ENCODE measurements around the gene PREX1. TPM values are rescaled to one million over a fixed set of nuclear protein-coding genes. Genes with fewer than 3 reads are reported as not detected.

PREX1 gene
- total RNA-seq, 2 experiments from 2014 or later: 20.7 to 25.3 TPM

DNA sequence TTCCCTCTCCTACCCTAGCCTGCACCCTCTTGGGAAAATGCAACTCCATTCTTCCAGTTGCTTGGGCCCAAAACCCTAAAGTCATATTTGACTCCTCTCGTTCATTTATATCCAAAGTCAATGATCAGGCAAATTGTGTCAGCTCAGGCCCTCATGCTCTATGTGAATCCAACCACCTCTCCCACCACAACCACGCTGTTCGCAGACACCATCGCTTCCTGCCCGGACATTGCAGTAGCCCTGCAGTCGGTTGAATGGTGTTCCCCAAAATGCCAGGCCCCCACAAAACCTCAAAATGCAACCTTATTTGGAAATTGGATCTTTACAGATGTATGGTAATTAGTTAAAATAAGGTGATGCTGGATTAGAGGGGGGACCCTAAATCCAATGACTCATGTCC lies 98.3 kb downstream of the PREX1 start:
- CTCF ChIA-PET (ENCODE audit: unreplicated experiment): no interaction called here
- Histone ChIP-seq H3K9me2 (ENCODE audit: insufficient read depth, low read length) (no peaks in the 10 kb centered on the region), H3K79me2 (ENCODE audit: insufficient read depth, low read depth, low read length) (no peaks in the 10 kb centered on the region), H3K4me3 (ENCODE audit: low read depth, low read length, poor library complexity, severe bottlenecking) (no peak overlapping the region), H3K4me2 (ENCODE audit: low read length) (no peak overlapping the region), H2AFZ (ENCODE audit: low read length) (no peak overlapping the region), H3K9me3 (ENCODE audit: low read length) (no peaks in the 10 kb centered on the region), H3K27ac (ENCODE audit: low read depth, low read length, poor library complexity, severe bottlenecking) (no peak overlapping the region), H3K4me1 (ENCODE audit: insufficient read depth, low read length, poor library complexity, severe bottlenecking) (no peaks in the 10 kb centered on the region), H4K20me1 (ENCODE audit: insufficient read depth, low read length) (no peaks in the 10 kb centered on the region), H3K36me3 (ENCODE audit: insufficient read depth, low read length) (peaks cover 19% of the 10 kb centered on the region)
- intact Hi-C loops (cut with micrococcal nuclease; ENCODE audit: unreplicated experiment): loop anchor here (10.0 kb wide), 1 partner anchor 175 kb away; no protein-coding TSS in a partner anchor
- POLR2A ChIA-PET: no interaction called here
- TF ChIP-seq, protein P1, sequence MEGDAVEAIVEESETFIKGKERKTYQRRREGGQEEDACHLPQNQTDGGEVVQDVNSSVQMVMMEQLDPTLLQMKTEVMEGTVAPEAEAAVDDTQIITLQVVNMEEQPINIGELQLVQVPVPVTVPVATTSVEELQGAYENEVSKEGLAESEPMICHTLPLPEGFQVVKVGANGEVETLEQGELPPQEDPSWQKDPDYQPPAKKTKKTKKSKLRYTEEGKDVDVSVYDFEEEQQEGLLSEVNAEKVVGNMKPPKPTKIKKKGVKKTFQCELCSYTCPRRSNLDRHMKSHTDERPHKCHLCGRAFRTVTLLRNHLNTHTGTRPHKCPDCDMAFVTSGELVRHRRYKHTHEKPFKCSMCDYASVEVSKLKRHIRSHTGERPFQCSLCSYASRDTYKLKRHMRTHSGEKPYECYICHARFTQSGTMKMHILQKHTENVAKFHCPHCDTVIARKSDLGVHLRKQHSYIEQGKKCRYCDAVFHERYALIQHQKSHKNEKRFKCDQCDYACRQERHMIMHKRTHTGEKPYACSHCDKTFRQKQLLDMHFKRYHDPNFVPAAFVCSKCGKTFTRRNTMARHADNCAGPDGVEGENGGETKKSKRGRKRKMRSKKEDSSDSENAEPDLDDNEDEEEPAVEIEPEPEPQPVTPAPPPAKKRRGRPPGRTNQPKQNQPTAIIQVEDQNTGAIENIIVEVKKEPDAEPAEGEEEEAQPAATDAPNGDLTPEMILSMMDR (conservative IDR thresholded peaks at IDR 0.05; ENCODE audit: low read length): no peak
- TF ChIP-seq EZH2phosphoT487 (IDR thresholded peaks at IDR 0.05; ENCODE audit: borderline replicate concordance, low read depth, low read length): no peak
- no peak for DNase-seq (ENCODE audit: low spot score)
- BruUV-seq (replicated peaks): no TSS peak

DNA sequence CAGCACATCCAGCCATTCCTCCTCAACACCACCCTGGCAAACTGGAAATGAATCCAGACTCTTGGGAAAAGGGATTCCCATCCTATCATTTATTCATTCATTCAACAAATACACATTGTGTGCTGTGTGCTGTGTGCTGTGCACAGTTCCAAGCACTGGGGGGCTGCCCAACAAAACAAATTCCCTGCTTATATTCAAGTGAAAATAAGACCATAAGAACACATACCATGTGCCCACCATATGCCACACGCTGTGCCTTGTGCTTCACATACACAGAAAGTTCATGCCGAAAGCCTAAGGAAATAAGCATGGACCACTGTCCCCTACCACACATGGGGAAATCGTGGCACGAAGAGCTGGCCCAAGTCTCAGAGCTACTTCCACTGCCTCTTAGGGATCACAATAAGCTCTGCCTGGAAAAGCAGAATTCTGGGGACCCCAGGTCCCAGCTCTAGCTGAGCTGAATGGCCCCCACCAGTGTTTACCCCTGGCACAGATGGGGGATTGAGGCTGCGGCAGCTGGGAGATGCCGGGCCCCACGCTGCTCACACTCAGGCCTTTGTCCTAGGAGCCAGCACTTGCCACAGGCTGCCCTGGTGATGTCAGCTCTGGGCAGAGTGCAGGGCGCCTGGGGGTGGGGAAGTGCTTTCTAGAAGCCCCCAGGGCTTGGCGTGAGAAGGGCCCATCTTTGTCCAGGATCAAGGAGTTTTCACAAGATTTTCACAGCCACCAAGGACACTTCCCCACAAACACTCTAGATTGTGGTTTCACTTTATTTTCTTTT lies 99.6 kb downstream of the PREX1 start:
- Histone ChIP-seq H3K79me2 (ENCODE audit: insufficient read depth, low read depth, low read length) (no peaks in the 10 kb centered on the region), H2AFZ (ENCODE audit: low read length) (no peak overlapping the region), H3K36me3 (ENCODE audit: insufficient read depth, low read length) (peaks cover 14% of the 10 kb centered on the region), H3K4me3 (ENCODE audit: low read depth, low read length, poor library complexity, severe bottlenecking) (no peak overlapping the region), H3K9me2 (ENCODE audit: insufficient read depth, low read length) (no peaks in the 10 kb centered on the region), H3K27ac (ENCODE audit: low read depth, low read length, poor library complexity, severe bottlenecking) (no peak overlapping the region), H3K4me2 (ENCODE audit: low read length) (no peak overlapping the region), H3K4me1 (ENCODE audit: insufficient read depth, low read length, poor library complexity, severe bottlenecking) (peaks cover 5% of the 10 kb centered on the region), H3K9me3 (ENCODE audit: low read length) (no peaks in the 10 kb centered on the region), H4K20me1 (ENCODE audit: insufficient read depth, low read length) (no peaks in the 10 kb centered on the region)
- no peak for DNase-seq (ENCODE audit: low spot score)
- CTCF ChIA-PET (ENCODE audit: unreplicated experiment): no interaction called here
- intact Hi-C loops (cut with micrococcal nuclease; ENCODE audit: unreplicated experiment): loop anchor here (10.0 kb wide), 1 partner anchor 177 kb away; no protein-coding TSS in a partner anchor
- POLR2A ChIA-PET: no interaction called here
- no peak for TF ChIP-seq EZH2phosphoT487 (IDR thresholded peaks at IDR 0.05; ENCODE audit: borderline replicate concordance, low read depth, low read length)
- TF ChIP-seq, protein P1 (conservative IDR thresholded peaks at IDR 0.05; ENCODE audit: low read length): peak; percentile 46
- BruUV-seq (replicated peaks): no TSS peak

DNA sequence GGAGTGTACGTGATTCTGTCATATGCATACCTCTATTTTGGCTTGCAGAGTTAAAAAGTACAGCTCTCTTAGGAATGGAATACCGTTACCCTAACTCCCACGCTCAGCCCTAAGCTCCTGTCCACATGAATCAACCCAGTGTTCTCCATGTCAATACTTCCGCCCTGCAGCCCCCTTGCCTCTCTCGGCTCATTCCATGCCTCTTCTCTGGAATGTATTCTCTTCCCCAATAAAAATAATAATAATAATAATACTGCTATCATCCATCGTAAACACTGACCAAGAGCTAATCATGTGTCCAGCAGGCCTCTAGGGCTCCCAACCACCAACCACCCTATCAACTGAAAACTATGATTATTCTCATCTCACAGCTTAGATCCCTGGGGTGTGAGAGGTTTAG lies 100.6 kb downstream of the PREX1 start:
- POLR2A ChIA-PET: interaction anchor here (0.5 to 0.9 kb wide), 2 partner anchors 114 to 146 kb away, joined by 3 read pairs; no protein-coding TSS in a partner anchor

More for the DNA sequence above, 100.6 kb downstream of the PREX1 start:
- Histone ChIP-seq H3K4me1 (ENCODE audit: insufficient read depth, low read length, poor library complexity, severe bottlenecking) (peaks cover 15% of the 10 kb centered on the region), H2AFZ (ENCODE audit: low read length) (no peak overlapping the region), H3K36me3 (ENCODE audit: insufficient read depth, low read length) (peaks cover 14% of the 10 kb centered on the region), H4K20me1 (ENCODE audit: insufficient read depth, low read length) (no peaks in the 10 kb centered on the region), H3K79me2 (ENCODE audit: insufficient read depth, low read depth, low read length) (no peaks in the 10 kb centered on the region), H3K27ac (ENCODE audit: low read depth, low read length, poor library complexity, severe bottlenecking) (no peak overlapping the region), H3K9me3 (ENCODE audit: low read length) (no peaks in the 10 kb centered on the region), H3K4me2 (ENCODE audit: low read length) (no peak overlapping the region), H3K4me3 (ENCODE audit: low read depth, low read length, poor library complexity, severe bottlenecking) (no peak overlapping the region), H3K9me2 (ENCODE audit: insufficient read depth, low read length) (no peaks in the 10 kb centered on the region)
- BruUV-seq (replicated peaks): no TSS peak
- TF ChIP-seq EZH2phosphoT487 (IDR thresholded peaks at IDR 0.05; ENCODE audit: borderline replicate concordance, low read depth, low read length): no peak
- TF ChIP-seq, protein P1 (conservative IDR thresholded peaks at IDR 0.05; ENCODE audit: low read length): no peak
- no peak for DNase-seq (ENCODE audit: low spot score)
- CTCF ChIA-PET (ENCODE audit: unreplicated experiment): no interaction called here
- intact Hi-C loops (cut with micrococcal nuclease; ENCODE audit: unreplicated experiment): loop anchor here (10.0 kb wide), 1 partner anchor 178 kb away; no protein-coding TSS in a partner anchor

Measured in OCI-LY7 (cell line).